Ovary (tissue), 9 donors: Measurements from ENCODE around the gene SLC25A25. TPM values are rescaled to one million over a fixed set of nuclear protein-coding genes. Genes with fewer than 3 reads are reported as not detected.
A peak's percentile ranks its signal among the peaks of the same experiment; 100 is the strongest.
"Not testable (repeated sequence)": the region's sequence is repeated elsewhere in the genome, so short reads cannot be mapped to it uniquely, and the experiment has no call there.

Source experiments
- DNase-seq, 5 donors: peaks; one replicate each; pipeline ENCODE4 v3.0.0-alpha.2; 2019 to 2020
- H3K27ac ChIP-seq, 2 donors: fragments of 200-600 bp; one replicate each; pipeline versions ENCODE4 v1.5.1 to v1.8.0; 2019 to 2022
- H3K27me3 ChIP-seq: fragments of 200-600 bp; one replicate; pipeline ENCODE4 v1.8.0; 2022
- H3K36me3 ChIP-seq: fragments of 200-600 bp; sonication (generic); one replicate; pipeline ENCODE4 v1.5.1; 2019
- H3K4me1 ChIP-seq: one replicate; pipeline ENCODE4 v1.8.1; 2013; ENCODE audit warnings: mild to moderate bottlenecking, moderate library complexity; ENCODE audit not compliant: insufficient read depth
- H3K4me3 ChIP-seq: fragments of 200-600 bp; sonication (generic); one replicate; pipeline ENCODE4 v1.5.1; 2017
- H3K9me3 ChIP-seq, 2 donors: fragments of 200-600 bp in 1 of 2; sonication (generic) in 1 of 2; one replicate each; pipeline versions ENCODE4 v1.5.1 to v1.8.1; 2013 to 2019; ENCODE audit warnings: mild to moderate bottlenecking in 1 of 2, moderate library complexity in 1 of 2
- CTCF ChIP-seq, 3 donors: fragments of 450-650 bp in 2 of 3; fragments of 200-600 bp in 1 of 3; IDR thresholded peaks; one replicate each; pipeline versions ENCODE4 v1.5.1 to v1.8.0; 2016 to 2022; ENCODE audit warnings: antibody characterized with exemption in 3 of 3, mild to moderate bottlenecking in 1 of 3
- EP300 ChIP-seq: sonication (generic); formaldehyde crosslinking; IDR thresholded peaks from one replicate; pipeline ENCODE4 v1.6.1; 2017; ENCODE audit warnings: antibody characterized with exemption
- POLR2A ChIP-seq: fragments of 450-650 bp; IDR thresholded peaks from one replicate; pipeline ENCODE4 v1.6.1; 2017; ENCODE audit warnings: antibody characterized with exemption, mild to moderate bottlenecking, moderate library complexity
- WGBS, 3 donors: extraction: QIAGEN DNeasy Blood & Tissue Kit in 1 of 3; methylation state at CpG; one replicate each; pipeline versions ENCODE4 v1.1.5 to v1.1.7; 2013 to 2017; 5-methylcytosine and 5-hydroxymethylcytosine counted together
- intact Hi-C, 4 donors: fragments of 100-400 bp; cut with DNase I; formaldehyde crosslinking; loops; one replicate each; pipeline versions ENCODE4 v1.11.0 to v1.15.1; 2022 to 2023
- polyA plus RNA-seq, 2 donors: library from polyadenylated mRNA; stranded (reverse); fragments of 200-250 nt in 1 of 2; fragments of 350-450 nt in 1 of 2; fragmentation: Illumina TruSeq in 1 of 2; extraction: RNeasy Lipid Tissue Mini Kit (QIAGEN cat#74804) in 1 of 2; gene quantifications; one replicate each; pipeline ENCODE4 v1.2.3, GENCODE V29; 2013 to 2014
- total RNA-seq, 7 donors: library from RNA; depleted of rRNA in 2 of 7; stranded (reverse); fragments of >200 nt in 2 of 7; fragmentation: NEBNext Ultra II Directional in 3 of 7; extraction: Animal tissue kit (Norgen Biotek cat#: 25700) in 3 of 7; gene quantifications; one replicate each; pipeline versions ENCODE4 v1.1.0 to v1.2.4, GENCODE V29; 2016 to 2023
- donor health status: DM: no; HTN: no; CAD: no; lungs with moderate emphysema.
- donor health status: DM: no; HTN: no; CAD: no.
- donor health status: Bipolar disorder and iron deficiency.
- donor health status: DM: yes; HTN: yes; CAD: no.
- donor health status: DM: no; HTN: no; CAD: no.
- donor health status: DM: yes; HTN: yes; CAD: no.

The SLC25A25 gene
- total and polyA plus RNA-seq, 9 donors, result 23.4 to 90.1 (median 39.8) TPM

DNA sequence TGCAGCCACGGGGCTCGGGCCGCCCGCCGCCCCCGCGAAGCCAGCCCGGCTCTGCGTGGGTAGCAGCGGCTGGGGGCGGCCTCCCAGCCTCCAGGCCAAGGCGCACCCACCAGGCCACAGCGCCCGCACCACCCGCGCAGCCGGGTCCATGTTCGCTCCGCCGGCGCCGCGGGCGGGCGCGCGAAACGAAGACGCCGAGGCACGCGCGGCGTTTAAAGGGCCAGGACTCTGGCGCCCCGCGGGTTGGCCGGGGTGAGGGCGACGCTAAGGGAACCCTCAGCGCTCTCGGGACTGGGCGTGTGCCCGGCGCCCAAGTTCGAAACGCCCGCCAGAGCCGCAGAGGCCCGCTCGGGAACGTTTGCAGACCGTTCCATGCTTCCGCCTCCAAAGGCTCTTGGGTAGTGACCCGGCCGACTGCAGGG is 59.5 kb downstream of the SLC25A25 start, which contains the start of gene PTGES2:
TSS of gene PTGES2 (minus strand) at position 162 of the 422 bp plus-strand sequence. CDS start at position 150, 12 bp downstream.
- DNase-seq, result peak; percentile 75 to 90 (median 79)
- Histone ChIP-seq H3K9me3 (no peaks in the 10 kb centered on the region), H3K36me3 (no peaks in the 10 kb centered on the region), H3K27ac (peak within 1 kb of the TSS; percentile 84 to 96), H3K4me3 (peak within 1 kb of the TSS; percentile 86), H3K27me3 (no peaks in the 10 kb centered on the region), H3K4me1 (peaks cover 9% of the 10 kb centered on the region)
- TF ChIP-seq POLR2A, result peak; percentile 14
- TF ChIP-seq EP300, result no peak
- TF ChIP-seq CTCF (IDR thresholded peaks at IDR 0.05), result no peak
- intact Hi-C loops, result no loop called here
- 0 to 1% (median 0%) methylated on average over 2 to 56 of the region's 56 CpGs for WGBS, 3 donors

- intact Hi-C loops, result no loop called here
- peak overlapping the region; percentile 86 for H3K4me3 ChIP-seq
- DNase-seq, result peak; percentile 80 to 90 (median 85)
- 0 to 1% (median 1%) methylated on average over 66 to 82 of the region's 82 CpGs for WGBS, 3 donors
- no peaks in the 10 kb centered on the region for H3K27me3 ChIP-seq
- no peaks in the 10 kb centered on the region for H3K36me3 ChIP-seq
- H3K27ac ChIP-seq, result peak overlapping the region; percentile 84 to 96
- TF ChIP-seq EP300, result no peak
- TF ChIP-seq POLR2A, result no peak
- TF ChIP-seq CTCF (IDR thresholded peaks at IDR 0.05), result no peak
- H3K9me3 ChIP-seq, result no peaks in the 10 kb centered on the region
- peaks cover 9% of the 10 kb centered on the region for H3K4me1 ChIP-seq
These were observed 60.2 kb downstream of the SLC25A25 start for GRCh38 chr9:128127990-128128835.

DNA sequence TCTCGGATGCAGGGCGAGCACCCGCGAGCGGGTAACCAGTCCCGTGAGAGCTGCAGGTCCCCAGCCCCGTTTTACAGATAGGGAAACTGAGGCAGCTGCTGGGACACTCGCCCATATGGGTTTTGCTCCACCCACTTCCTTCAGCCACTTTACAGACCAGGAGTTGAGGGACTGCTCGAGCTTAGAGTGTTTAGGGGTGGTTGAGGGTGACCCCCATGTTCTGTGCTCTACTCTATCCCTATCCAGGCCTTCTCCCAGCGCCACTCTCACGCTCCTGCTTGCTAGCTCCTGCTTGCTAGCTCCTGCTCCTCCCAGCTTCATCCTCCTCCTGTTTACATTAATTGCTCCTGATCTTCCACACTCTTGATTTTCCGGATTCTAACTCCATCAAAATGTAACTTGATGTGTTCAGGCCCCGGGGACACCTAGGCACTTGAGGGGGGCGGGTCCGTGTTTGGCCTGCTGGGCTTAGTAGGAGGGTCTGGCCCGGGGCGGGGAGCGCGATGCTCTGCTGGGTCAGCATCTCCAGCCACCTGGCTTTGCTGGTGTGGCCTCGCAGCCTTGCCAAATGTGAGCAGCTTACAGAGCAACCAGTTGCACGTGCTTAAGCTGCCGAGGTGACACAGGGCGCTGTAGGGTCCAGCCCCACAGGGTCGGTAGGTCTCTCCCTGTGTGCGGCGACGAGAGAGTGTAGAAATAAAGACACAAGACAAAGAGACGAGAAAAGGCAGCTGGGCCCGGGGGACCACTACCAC is 61.0 kb downstream of the SLC25A25 start:
- H3K9me3 ChIP-seq, result no peaks in the 10 kb centered on the region
- intact Hi-C loops, result no loop called here
- WGBS, 3 donors, result 42 to 51% (median 47%) methylated on average over 29 of the region's 29 CpGs
- no peaks in the 10 kb centered on the region for H3K36me3 ChIP-seq
- peak overlapping the region in 1 of 2 donors; percentile 96 for H3K27ac ChIP-seq
- peak in 3 of 5 donors; percentile 29 to 58 (median 53) for DNase-seq
- peaks cover 9% of the 10 kb centered on the region for H3K4me1 ChIP-seq
- peak overlapping the region; percentile 86 for H3K4me3 ChIP-seq
- H3K27me3 ChIP-seq, result no peaks in the 10 kb centered on the region
- no peak for TF ChIP-seq CTCF (IDR thresholded peaks at IDR 0.05)
- no peak for TF ChIP-seq EP300

GRCh38 chr9:128129976-128130590 is 62.1 kb downstream of the SLC25A25 start:
- H3K27me3 ChIP-seq, H3K36me3 ChIP-seq, H3K27ac ChIP-seq, H3K9me3 ChIP-seq, intact Hi-C loops, H3K4me3 ChIP-seq, H3K4me1 ChIP-seq: not testable (repeated sequence)
- WGBS, 3 donors, result 26 to 33% (median 31%) methylated on average over 12 of the region's 12 CpGs
- DNase-seq, result peak in 3 of 5 donors; percentile 41 to 67 (median 59)

DNA sequence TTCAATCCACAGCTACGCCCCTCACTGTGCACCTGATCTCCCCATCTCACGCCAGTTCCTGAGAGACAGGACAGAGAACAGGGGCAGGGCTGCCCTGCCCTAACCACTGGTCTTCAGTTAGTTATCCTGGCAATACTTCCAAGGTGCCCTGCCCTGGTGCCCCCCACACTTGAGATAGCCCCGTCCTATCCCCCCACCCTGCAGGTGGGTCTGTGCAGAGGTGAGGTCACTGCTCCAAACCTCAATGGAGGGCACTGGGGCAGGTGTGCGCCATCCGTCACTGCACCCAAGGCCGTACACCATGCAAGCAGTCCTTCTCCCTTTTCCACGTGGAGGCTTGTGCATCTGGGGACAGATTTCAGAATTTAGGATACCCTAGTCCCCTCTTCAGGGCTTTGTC is 62.6 kb downstream of the SLC25A25 start:
- H3K27me3 ChIP-seq, H3K27ac ChIP-seq, H3K9me3 ChIP-seq, H3K4me1 ChIP-seq, H3K4me3 ChIP-seq, H3K36me3 ChIP-seq, intact Hi-C loops: not testable (repeated sequence)
- 49 to 63% (median 63%) methylated on average over 7 of the region's 7 CpGs for WGBS, 3 donors
- DNase-seq, result peak in 2 of 5 donors; percentile 14 to 28

DNA sequence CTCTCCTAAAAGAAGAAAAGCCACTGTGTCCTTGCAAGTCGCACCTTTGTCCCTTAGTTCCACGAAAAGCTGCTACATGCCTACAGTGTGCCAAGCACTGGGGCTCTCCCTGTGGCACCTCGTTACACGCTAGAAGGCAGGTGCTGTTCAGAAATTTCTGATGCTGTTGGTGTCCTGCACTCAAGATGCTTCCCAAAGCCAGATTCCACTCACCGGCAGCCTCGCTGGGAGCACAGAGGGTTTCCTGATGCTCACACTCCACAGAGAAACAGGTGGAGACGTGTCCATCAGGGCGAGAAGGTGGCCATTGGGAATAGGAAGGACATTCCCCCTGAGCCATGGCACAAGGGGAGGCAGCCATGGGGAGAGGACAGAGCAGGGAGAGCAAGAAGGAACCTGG is 63.3 kb downstream of the SLC25A25 start:
- H3K4me3 ChIP-seq, H3K36me3 ChIP-seq, H3K27ac ChIP-seq, H3K4me1 ChIP-seq, intact Hi-C loops, H3K9me3 ChIP-seq, H3K27me3 ChIP-seq: not testable (repeated sequence)
- peak in 1 of 5 donors; percentile 9 for DNase-seq
- 76 to 84% (median 83%) methylated on average over 8 of the region's 8 CpGs for WGBS, 3 donors

DNA sequence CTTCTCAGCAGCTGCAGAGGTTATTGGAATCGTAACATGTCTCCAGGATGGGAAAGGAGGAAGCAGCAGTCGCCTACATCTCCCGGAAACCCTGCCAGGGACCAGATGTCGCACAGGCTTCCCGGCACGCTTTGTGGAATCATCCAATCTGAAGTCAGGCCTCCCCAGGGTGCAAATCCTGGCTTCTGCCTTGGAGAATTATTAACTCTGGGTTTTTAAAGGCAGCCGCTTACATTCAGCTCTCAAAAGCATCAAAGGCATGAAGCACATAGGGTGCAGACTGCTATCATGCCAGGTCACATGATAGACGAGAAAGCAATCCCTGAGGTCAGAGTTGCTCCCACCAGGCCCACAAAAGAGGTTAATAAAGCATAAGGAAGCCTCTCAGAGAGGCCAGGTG is 64.1 kb downstream of the SLC25A25 start:
- intact Hi-C loops, H3K4me1 ChIP-seq, H3K9me3 ChIP-seq, H3K36me3 ChIP-seq, DNase-seq, H3K27ac ChIP-seq, H3K4me3 ChIP-seq, H3K27me3 ChIP-seq: not testable (repeated sequence)
- 14 to 17% (median 16%) methylated on average over 8 of the region's 8 CpGs for WGBS, 3 donors

DNA sequence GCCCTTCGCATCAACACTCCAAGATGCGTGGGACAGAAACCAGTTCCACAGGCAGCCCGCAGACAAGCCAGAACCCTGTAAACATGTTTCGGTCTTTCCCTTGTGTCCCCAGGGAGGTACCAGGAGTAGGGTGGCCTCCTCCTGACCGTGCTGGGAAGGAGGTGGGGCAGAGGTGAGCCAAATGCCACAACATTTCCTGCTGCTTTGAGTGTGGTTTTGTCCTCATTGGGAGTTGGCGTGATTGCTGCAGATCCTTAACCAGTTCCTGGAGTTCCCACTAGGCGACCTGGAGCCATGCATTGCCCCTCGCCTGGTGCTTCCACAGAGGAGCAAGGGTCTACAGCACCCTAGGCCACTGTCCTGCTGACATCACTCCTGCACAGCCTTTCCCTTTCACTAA is 67.5 kb downstream of the SLC25A25 start:
- H3K36me3 ChIP-seq, H3K27me3 ChIP-seq, H3K4me3 ChIP-seq, H3K9me3 ChIP-seq, H3K27ac ChIP-seq, intact Hi-C loops, H3K4me1 ChIP-seq: not testable (repeated sequence)
- peak in 1 of 5 donors; percentile 8 for DNase-seq
- WGBS, 3 donors, result 84 to 88% (median 86%) methylated on average over 8 of the region's 8 CpGs
